ENCODE data around the gene TUBA3D. TPM values are rescaled to one million over a fixed set of nuclear protein-coding genes. Genes with fewer than 3 reads are reported as not detected.
"Not testable (repeated sequence)": the region's sequence is repeated elsewhere in the genome, so short reads cannot be mapped to it uniquely, and the experiment has no call there.

The TUBA3D gene
- total RNA-seq, 1 donor from 2014 or later: 1.0 TPM

DNA sequence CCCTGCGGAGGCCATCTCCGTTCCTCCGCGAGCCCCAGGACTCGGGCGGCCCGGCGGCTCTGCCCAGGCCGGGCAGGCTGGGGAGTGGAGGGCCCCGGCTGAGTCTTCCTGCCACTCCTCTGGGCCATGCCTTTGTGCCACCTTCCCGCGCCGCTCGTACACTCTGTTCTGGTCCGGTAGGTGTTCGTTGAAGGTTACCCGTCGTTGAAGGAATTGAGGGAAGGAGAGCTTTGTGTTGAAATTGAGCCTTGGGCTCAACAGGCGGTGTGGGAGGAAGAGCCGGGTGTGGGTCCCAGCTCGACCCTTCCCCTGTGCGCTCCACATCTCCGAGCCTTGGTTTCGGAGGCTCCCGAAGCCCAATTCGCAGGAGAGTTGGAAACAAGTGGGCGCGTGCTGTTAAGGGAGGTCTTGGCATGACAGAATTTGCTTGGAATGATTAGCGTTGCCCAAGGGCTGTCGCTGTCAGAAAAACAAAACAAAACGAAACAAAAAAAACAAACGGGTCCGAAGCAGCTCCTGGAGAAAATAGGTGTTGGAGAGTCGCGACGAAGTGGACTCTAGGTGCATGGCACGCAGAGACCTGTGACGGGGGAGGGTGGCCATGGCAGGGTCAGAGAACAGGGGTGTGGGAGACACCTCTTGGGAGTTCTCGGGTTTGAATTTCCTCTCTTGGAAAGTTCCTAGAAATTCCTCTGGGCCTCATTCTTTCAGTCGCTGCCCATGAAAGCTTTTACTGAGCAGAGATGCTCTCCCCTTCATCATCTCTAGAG lies 17.5 kb downstream of the TUBA3D start:
- H3K36me3 ChIP-seq (ENCODE audit: control insufficient read depth in 3 of 3, insufficient read depth in 3 of 3, low read length in 3 of 3): peaks cover 0 to 2% (median 0%) of the 10 kb centered on the region in 3 donors
- peak overlapping the region; percentile 91 to 95 (median 92) for H3K4me3 ChIP-seq (ENCODE audit: low read length in 3 of 3)
- H3K27ac ChIP-seq (ENCODE audit: low read depth, low read length): peak overlapping the region; percentile 83
- peak overlapping the region; percentile 82 to 95 (median 93) for H3K9ac ChIP-seq (ENCODE audit: low read depth in 1 of 3, low read length in 3 of 3)
- H3K4me1 ChIP-seq (ENCODE audit: control insufficient read depth in 3 of 3, insufficient read depth in 3 of 3, low read length in 3 of 3): peaks cover 9 to 25% (median 13%) of the 10 kb centered on the region in 3 donors
- H3K9me3 ChIP-seq (ENCODE audit: control insufficient read depth in 3 of 3, low read length in 3 of 3): no peaks in the 10 kb centered on the region
- H3K27me3 ChIP-seq (ENCODE audit: control insufficient read depth in 3 of 3, insufficient read depth in 3 of 3, low read length in 3 of 3): no peaks in the 10 kb centered on the region

DNA sequence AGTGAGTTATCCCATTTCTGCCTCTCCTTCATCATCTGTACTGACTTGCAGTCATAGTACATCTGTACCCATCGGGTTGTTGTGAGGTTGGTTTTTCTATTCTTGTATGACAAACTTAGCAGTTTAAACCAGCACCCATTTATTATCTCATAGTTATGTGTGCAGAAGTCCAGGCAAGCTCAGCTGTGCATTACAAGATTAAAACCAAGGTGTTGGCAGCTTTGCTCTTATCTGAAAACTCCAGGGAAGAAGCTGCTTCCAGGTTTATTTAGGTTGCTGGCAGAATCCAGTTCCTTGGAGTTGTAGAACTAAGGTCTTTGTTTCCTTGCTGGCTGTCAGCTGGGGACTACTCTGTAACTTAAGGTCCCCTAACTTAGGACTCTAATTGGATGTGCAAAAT lies 19.6 kb downstream of the TUBA3D start:
- not testable (repeated sequence) for H3K4me3 ChIP-seq (ENCODE audit: low read length in 3 of 3); H3K27me3 ChIP-seq (ENCODE audit: control insufficient read depth in 3 of 3, insufficient read depth in 3 of 3, low read length in 3 of 3); H3K9me3 ChIP-seq (ENCODE audit: control insufficient read depth in 3 of 3, low read length in 3 of 3); H3K9ac ChIP-seq (ENCODE audit: low read depth in 1 of 3, low read length in 3 of 3); H3K36me3 ChIP-seq (ENCODE audit: control insufficient read depth in 3 of 3, insufficient read depth in 3 of 3, low read length in 3 of 3); H3K27ac ChIP-seq (ENCODE audit: low read depth, low read length)
- H3K4me1 ChIP-seq (ENCODE audit: control insufficient read depth in 3 of 3, insufficient read depth in 3 of 3, low read length in 3 of 3): peaks cover 12 to 28% (median 13%) of the 10 kb centered on the region in 3 donors

DNA sequence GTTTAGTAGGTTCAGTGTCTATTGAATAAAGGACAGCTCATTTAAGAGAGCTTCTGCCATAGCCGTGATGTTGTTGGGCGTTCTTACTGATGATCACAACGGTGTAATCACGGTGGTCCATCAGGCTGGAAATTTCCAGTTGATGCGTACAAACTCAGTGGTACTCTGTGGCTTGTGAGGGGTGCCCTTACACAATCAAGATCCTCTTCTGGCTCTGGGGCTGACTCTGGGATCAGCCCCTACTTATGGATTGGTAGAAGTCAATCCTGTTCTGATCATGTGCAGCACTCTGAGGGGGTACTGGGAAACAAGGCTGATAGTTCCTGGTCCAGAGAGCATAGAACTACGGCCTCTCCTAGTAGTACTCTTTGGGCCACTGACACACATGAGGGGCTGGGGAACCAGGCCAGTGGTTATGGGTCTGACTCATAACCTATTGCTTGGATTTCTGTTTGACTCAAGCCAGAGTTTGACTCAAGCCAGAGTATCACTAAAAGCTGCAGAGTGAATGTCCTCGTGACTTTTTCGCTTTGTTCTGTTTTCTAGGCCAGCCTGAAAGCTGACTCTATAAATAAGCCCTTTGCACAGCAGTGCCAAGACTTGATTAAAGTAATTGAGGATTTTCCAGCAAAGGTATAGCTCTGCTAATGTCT lies 22.5 kb downstream of the TUBA3D start:
- not testable (repeated sequence) for H3K9me3 ChIP-seq (ENCODE audit: control insufficient read depth in 3 of 3, low read length in 3 of 3); H3K4me3 ChIP-seq (ENCODE audit: low read length in 3 of 3); H3K27ac ChIP-seq (ENCODE audit: low read depth, low read length); H3K27me3 ChIP-seq (ENCODE audit: control insufficient read depth in 3 of 3, insufficient read depth in 3 of 3, low read length in 3 of 3); H3K9ac ChIP-seq (ENCODE audit: low read depth in 1 of 3, low read length in 3 of 3)
- peaks cover 19 to 21% (median 20%) of the 10 kb centered on the region in 3 donors for H3K36me3 ChIP-seq (ENCODE audit: control insufficient read depth in 3 of 3, insufficient read depth in 3 of 3, low read length in 3 of 3)
- H3K4me1 ChIP-seq (ENCODE audit: control insufficient read depth in 3 of 3, insufficient read depth in 3 of 3, low read length in 3 of 3): peaks cover 8 to 20% (median 9%) of the 10 kb centered on the region in 3 donors

DNA sequence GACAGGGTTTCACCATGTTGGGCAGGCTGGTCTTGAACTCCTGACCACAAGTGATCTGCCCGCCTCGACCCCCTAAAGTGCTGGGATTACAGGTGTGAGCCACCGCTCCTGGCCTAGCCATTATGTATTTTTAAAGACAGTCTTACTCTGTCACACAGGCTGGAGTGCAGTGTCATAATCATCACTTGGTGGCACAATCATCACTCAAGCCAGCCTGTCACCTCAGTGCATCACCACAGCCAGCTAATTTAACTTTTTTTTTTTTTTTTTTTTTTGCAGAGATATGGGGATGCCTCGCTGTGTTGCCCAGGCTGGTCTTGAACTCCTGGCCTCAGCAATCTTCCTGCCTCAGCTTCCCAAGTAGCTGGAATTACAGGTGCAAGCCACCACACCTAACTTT lies 27.7 kb downstream of the TUBA3D start:
- not testable (repeated sequence) for H3K9ac ChIP-seq (ENCODE audit: low read depth in 1 of 3, low read length in 3 of 3); H3K27ac ChIP-seq (ENCODE audit: low read depth, low read length); H3K9me3 ChIP-seq (ENCODE audit: control insufficient read depth in 3 of 3, low read length in 3 of 3); H3K4me3 ChIP-seq (ENCODE audit: low read length in 3 of 3); H3K27me3 ChIP-seq (ENCODE audit: control insufficient read depth in 3 of 3, insufficient read depth in 3 of 3, low read length in 3 of 3); H3K4me1 ChIP-seq (ENCODE audit: control insufficient read depth in 3 of 3, insufficient read depth in 3 of 3, low read length in 3 of 3)
- H3K36me3 ChIP-seq (ENCODE audit: control insufficient read depth in 3 of 3, insufficient read depth in 3 of 3, low read length in 3 of 3): peaks cover 35 to 55% (median 50%) of the 10 kb centered on the region in 3 donors

DNA sequence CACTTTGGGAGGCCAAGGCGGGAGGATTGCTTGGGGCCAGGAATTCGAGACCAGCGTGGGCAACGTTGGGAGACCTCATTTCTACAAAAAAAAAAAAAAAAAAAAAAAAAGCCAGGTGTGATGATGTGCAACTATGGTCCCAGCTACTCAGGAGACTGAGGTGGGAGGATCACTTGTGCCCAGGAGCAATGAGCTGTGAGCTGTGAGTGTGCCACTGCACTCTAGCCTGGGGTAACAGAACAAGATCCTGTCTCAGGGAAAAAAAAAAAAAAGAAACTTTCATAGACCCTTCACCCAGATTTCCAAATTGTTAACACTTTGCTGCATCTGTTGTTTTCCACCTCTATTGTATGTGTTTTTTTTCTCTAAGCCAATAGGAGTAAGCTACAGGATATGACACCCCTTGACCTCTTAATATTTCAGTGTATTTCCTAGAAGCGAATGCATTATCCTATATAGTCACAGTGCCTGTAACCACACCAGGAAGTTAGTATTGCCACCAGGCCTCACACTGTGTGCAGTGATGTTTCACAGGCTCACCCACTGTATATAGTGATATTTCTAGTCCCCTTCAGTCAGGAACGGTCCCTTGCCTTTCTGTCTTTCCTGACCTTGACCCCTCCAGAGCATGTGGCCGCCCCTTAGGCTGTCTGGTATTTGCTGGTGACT lies 28.3 kb downstream of the TUBA3D start:
- not testable (repeated sequence) for H3K9ac ChIP-seq (ENCODE audit: low read depth in 1 of 3, low read length in 3 of 3); H3K4me1 ChIP-seq (ENCODE audit: control insufficient read depth in 3 of 3, insufficient read depth in 3 of 3, low read length in 3 of 3); H3K4me3 ChIP-seq (ENCODE audit: low read length in 3 of 3); H3K27ac ChIP-seq (ENCODE audit: low read depth, low read length); H3K9me3 ChIP-seq (ENCODE audit: control insufficient read depth in 3 of 3, low read length in 3 of 3); H3K27me3 ChIP-seq (ENCODE audit: control insufficient read depth in 3 of 3, insufficient read depth in 3 of 3, low read length in 3 of 3)
- peaks cover 39 to 59% (median 56%) of the 10 kb centered on the region in 3 donors for H3K36me3 ChIP-seq (ENCODE audit: control insufficient read depth in 3 of 3, insufficient read depth in 3 of 3, low read length in 3 of 3)

DNA sequence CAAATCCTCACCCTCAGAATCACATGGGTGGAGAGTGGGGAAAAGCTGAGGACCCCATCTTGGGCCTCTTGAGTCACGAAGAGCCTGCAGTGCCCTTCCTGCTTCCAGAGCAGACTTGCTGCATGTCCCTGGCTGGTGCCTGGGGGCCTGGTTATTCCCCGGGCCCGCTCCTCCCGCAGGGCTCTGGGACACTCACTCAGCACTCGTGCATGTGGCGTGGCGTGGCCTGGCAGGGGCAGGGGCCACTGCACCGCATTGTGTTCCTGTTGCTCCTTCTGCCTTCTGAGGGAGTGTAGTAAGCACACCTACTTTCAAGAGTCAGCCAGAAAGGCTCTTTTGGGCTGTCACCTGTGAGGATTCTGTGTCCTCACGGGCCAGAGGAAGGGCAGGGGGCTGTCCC lies 33.7 kb downstream of the TUBA3D start:
- no peak overlapping the region for H3K27ac ChIP-seq (ENCODE audit: low read depth, low read length)
- H3K36me3 ChIP-seq (ENCODE audit: control insufficient read depth in 3 of 3, insufficient read depth in 3 of 3, low read length in 3 of 3): peaks cover 20 to 50% (median 44%) of the 10 kb centered on the region in 3 donors
- H3K4me1 ChIP-seq (ENCODE audit: control insufficient read depth in 3 of 3, insufficient read depth in 3 of 3, low read length in 3 of 3): no peaks in the 10 kb centered on the region
- no peak overlapping the region for H3K9ac ChIP-seq (ENCODE audit: low read depth in 1 of 3, low read length in 3 of 3)
- no peak overlapping the region for H3K4me3 ChIP-seq (ENCODE audit: low read length in 3 of 3)
- no peaks in the 10 kb centered on the region for H3K9me3 ChIP-seq (ENCODE audit: control insufficient read depth in 3 of 3, low read length in 3 of 3)
- no peaks in the 10 kb centered on the region for H3K27me3 ChIP-seq (ENCODE audit: control insufficient read depth in 3 of 3, insufficient read depth in 3 of 3, low read length in 3 of 3)

DNA sequence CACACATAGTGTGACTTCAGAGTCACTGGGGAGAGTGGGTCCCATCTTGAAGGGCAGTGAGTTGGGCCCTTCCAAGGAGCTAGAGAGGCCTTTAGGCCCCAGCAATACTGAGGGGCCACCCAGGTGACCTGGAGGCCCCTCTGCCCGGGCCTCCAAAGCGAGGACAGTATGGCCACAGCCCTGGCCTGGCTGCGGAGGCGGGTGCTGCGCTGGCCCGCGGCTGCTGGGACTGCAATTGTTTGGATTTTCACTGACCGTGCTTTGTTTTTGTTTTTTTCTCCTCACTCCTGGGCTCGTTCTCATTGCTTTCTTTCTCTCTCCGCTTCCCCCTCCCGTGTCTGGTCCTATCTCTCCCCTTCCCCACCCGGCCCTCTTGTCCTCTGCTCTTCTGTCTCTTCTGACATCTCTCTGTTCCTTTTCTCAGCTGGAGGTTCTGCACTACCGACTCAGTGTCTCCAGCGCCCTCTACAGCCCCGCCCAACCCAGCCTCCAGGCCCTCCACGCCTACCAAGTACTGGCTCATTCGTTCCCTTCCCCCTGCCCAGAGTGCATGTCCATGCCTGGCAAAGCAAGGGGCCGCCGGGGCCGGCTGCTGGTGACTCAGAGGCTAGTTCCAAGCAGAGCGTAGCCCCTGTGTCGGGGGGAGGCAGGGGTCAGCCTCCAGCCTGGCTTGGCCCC lies 35.5 kb downstream of the TUBA3D start:
- not testable (repeated sequence) for H3K4me1 ChIP-seq (ENCODE audit: control insufficient read depth in 3 of 3, insufficient read depth in 3 of 3, low read length in 3 of 3); H3K9me3 ChIP-seq (ENCODE audit: control insufficient read depth in 3 of 3, low read length in 3 of 3); H3K27ac ChIP-seq (ENCODE audit: low read depth, low read length); H3K27me3 ChIP-seq (ENCODE audit: control insufficient read depth in 3 of 3, insufficient read depth in 3 of 3, low read length in 3 of 3); H3K4me3 ChIP-seq (ENCODE audit: low read length in 3 of 3); H3K9ac ChIP-seq (ENCODE audit: low read depth in 1 of 3, low read length in 3 of 3)
- H3K36me3 ChIP-seq (ENCODE audit: control insufficient read depth in 3 of 3, insufficient read depth in 3 of 3, low read length in 3 of 3): peaks cover 12 to 40% (median 33%) of the 10 kb centered on the region in 3 donors

DNA sequence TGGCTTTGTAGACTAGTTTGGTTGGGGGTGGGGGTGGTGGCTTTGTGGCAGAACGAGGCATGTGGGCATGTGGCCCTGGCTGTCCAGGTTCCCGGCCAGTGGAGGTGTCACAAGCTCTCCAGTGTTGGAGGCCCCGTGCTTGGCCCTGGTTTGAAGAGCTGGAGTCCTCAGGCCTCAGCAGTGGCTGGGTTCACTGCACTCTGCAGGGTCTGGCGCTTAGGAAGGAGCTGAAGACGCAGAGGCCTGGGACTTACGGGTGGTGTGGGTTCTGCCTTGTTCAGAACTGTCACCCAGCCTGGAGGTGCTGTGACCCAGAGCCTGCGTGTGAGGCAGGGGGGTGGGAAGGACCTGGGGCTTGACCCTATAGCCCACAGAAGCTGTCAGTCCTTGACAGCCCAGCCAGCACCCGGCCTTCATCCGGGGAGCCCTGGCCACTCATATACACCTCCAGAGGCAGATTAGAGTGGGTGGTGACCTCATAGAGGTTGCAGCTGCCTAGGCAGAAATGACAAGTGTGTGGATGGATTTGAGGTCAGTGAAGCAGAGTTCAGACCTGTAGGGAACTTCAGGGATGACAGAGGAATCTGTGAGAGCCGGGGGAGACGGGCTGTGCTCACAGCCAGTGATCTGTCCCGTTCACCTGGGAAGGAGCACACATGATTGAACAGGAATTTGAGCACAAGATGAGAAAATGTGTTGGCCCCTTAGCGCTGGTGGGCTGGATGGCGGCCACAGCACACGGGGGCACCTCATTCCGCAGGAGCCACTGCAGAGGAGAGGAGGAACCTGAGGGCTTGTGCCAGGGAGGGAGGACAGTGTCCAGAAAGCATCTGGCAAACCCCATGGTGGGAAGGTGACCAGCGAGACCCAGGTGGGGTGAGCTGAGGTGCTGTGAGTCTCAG lies 36.3 kb downstream of the TUBA3D start:
- H3K9me3 ChIP-seq (ENCODE audit: control insufficient read depth in 3 of 3, low read length in 3 of 3); H3K27ac ChIP-seq (ENCODE audit: low read depth, low read length); H3K4me3 ChIP-seq (ENCODE audit: low read length in 3 of 3); H3K27me3 ChIP-seq (ENCODE audit: control insufficient read depth in 3 of 3, insufficient read depth in 3 of 3, low read length in 3 of 3); H3K4me1 ChIP-seq (ENCODE audit: control insufficient read depth in 3 of 3, insufficient read depth in 3 of 3, low read length in 3 of 3); H3K9ac ChIP-seq (ENCODE audit: low read depth in 1 of 3, low read length in 3 of 3): not testable (repeated sequence)
- H3K36me3 ChIP-seq (ENCODE audit: control insufficient read depth in 3 of 3, insufficient read depth in 3 of 3, low read length in 3 of 3): peaks cover 10 to 36% (median 29%) of the 10 kb centered on the region in 3 donors

DNA sequence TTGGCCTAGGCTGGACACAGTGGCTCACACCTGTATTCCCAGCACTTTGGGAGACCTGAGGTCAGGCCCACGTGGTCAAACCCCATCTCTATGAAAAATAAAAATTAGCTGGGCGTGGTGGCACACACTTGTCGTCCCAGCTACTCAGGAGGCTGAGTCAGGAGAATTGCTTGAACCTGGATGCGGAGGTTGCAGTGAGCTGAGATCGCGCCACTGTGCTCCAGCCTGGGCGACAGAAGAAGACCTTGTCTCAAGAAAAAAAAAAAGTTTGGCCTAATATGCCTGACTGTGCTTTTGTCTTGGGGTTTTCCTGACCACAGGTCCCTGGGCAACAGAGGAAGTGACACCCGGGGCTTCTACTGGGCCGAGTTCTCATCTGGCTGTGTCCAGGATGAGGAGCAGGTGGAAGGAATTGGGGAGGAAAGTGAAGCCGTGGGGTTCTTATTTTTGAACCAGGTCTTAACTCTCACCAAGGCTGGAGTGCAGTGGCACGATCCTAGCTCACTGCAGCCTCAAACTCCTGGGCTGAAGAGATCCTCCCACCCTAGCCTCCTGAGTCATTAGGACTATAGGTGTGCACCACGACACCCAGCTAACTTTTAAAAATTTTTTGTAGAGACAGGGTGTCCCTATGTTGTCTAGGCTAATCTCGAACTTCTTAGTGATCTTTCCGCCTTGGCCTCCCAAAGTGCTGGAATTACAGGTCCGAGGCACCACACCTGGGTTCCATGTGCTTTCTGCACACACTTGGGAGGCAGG lies 38.7 kb downstream of the TUBA3D start:
- H3K27ac ChIP-seq (ENCODE audit: low read depth, low read length); H3K4me1 ChIP-seq (ENCODE audit: control insufficient read depth in 3 of 3, insufficient read depth in 3 of 3, low read length in 3 of 3); H3K4me3 ChIP-seq (ENCODE audit: low read length in 3 of 3); H3K9ac ChIP-seq (ENCODE audit: low read depth in 1 of 3, low read length in 3 of 3); H3K27me3 ChIP-seq (ENCODE audit: control insufficient read depth in 3 of 3, insufficient read depth in 3 of 3, low read length in 3 of 3); H3K9me3 ChIP-seq (ENCODE audit: control insufficient read depth in 3 of 3, low read length in 3 of 3): not testable (repeated sequence)
- H3K36me3 ChIP-seq (ENCODE audit: control insufficient read depth in 3 of 3, insufficient read depth in 3 of 3, low read length in 3 of 3): peaks cover 7 to 31% (median 18%) of the 10 kb centered on the region in 3 donors

Measured in skeletal muscle tissue (tissue), 4 donors.